Choroid plexus epithelial cell (primary cell): ENCODE measurements around the gene HBZ.

Experiments
- DNase-seq: peaks from one replicate; pipeline ENCODE4 v3.0.0-alpha.2; 2010; ENCODE audit warnings: low read depth
- H3K4me3 ChIP-seq: 2 replicates; pipeline ENCODE4 v1.5.1; 2011; ENCODE audit warnings: low read depth, mild to moderate bottlenecking, control low read depth, low read length, moderate library complexity
- TF ChIP-seq, protein P1 (sequence below): conservative IDR thresholded peaks from 2 replicates; pipeline ENCODE4 v1.5.1; 2011; ENCODE audit warnings: low read depth, mild to moderate bottlenecking, control low read depth, inconsistent platforms, low read length, moderate library complexity

Gene HBZ

DNA sequence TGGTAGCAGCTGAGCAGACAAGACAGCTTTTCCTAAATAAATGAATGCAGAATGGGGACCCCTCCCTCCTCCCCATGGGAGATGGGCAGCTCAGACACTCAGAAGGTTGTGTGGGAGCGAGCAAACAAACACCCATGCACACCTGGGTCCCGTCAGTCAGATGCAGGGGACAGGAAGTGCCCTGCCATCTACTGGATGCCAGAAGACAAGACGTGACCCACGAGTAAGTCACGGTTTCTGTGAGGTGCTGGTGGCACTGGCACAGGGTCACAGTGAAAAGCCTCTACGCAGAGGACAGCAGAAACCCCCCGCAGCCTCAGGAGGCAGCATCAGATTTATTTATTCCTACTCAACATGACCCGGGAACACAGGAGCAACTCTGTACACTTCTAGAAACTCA lies 36.2 kb downstream of the HBZ start:
- DNase-seq, result no peak
- TF ChIP-seq, protein P1, sequence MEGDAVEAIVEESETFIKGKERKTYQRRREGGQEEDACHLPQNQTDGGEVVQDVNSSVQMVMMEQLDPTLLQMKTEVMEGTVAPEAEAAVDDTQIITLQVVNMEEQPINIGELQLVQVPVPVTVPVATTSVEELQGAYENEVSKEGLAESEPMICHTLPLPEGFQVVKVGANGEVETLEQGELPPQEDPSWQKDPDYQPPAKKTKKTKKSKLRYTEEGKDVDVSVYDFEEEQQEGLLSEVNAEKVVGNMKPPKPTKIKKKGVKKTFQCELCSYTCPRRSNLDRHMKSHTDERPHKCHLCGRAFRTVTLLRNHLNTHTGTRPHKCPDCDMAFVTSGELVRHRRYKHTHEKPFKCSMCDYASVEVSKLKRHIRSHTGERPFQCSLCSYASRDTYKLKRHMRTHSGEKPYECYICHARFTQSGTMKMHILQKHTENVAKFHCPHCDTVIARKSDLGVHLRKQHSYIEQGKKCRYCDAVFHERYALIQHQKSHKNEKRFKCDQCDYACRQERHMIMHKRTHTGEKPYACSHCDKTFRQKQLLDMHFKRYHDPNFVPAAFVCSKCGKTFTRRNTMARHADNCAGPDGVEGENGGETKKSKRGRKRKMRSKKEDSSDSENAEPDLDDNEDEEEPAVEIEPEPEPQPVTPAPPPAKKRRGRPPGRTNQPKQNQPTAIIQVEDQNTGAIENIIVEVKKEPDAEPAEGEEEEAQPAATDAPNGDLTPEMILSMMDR, result peak; percentile 19
- no peak overlapping the region for H3K4me3 ChIP-seq

DNA sequence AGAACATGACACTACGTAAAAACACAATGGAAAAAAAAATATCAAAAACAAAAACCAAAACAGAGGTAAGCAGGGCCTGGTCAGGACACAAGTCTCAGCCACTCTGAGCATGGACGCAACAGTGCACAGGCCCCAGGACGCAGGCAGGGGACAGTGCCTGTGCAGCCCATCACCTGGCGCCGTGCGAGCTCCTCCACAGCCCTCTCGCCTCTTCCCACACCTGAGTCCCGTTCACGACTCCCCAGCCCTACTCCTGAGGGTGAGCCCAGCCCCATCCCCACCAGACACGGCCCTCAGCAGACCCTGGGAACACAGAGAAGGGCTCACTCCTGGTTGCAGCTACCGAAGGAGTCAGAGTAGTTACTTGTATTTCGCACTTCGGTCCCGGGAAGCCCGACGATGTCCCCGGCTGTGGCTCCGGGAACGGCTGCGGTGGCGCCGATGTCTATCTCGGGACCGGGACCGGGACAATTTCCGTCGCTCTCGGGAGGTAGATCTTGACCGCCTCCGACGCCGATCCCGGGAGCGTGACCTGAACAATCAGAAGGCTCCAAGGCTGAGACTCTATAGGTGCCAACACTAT lies 37.3 kb downstream of the HBZ start:
- TF ChIP-seq, protein P1, result no peak
- H3K4me3 ChIP-seq, result no peak overlapping the region
- DNase-seq, result no peak

DNA sequence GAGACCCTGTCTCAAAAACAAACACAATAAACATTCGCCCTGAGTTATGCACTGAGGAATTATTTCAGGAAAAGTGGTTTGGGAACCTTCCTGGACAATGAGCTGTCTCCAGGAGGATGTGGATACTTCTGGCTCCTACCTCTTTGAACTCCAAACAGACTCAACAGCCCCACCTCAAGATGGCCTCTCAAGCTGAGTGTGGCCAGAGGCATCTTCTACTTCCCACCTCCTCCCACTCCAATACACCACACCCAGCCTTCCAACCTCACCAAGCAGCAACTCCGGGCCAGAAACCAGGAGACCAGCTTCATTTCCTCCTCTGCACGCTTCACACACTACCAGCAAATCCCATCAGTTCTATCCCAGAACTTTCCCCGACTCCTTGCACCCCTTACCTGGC lies 39.4 kb downstream of the HBZ start:
- H3K4me3 ChIP-seq, result no peak overlapping the region
- TF ChIP-seq, protein P1, result no peak
- DNase-seq, result no peak

DNA sequence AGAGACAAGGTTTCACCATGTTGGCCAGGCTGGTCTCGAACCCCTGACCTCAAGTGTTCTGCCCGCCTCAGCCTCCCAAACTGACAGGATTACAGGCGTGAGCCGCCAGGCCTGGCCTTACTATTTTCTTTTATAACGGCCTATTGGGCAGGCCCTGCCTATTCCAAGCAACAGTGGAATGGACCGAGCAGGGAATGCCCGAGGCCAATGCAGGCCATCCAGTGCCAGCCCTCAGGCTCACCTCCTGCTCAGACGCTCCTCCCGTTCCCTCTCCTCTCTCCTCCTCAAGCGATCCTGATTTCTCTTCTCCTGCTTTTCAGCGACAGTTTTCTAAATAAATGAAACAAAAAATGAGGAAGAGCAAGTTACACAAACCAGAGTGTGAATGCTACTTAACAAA lies 40.2 kb downstream of the HBZ start:
- TF ChIP-seq, protein P1, result no peak
- H3K4me3 ChIP-seq, result no peak overlapping the region
- no peak for DNase-seq

DNA sequence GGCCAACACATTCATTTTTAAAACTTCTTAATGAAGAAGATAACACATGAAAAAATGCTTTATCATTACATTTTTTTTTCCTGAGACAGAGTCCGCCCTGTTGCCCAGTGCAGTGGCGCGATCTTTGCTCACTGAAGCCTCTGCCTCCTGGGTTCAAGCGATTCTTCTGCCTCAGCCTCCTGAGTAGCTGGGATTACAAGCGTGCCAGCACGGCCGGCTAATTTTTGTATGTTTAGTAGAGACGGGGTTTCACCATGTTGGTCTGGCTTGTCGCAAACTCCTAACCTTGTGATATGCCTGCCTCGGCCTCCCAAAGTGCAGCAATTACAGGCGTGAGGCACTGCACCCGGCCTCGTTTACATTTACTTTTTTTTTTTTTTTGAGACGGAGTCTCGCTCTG lies 41.0 kb downstream of the HBZ start:
- no peak for DNase-seq
- TF ChIP-seq, protein P1, result no peak
- no peak overlapping the region for H3K4me3 ChIP-seq

DNA sequence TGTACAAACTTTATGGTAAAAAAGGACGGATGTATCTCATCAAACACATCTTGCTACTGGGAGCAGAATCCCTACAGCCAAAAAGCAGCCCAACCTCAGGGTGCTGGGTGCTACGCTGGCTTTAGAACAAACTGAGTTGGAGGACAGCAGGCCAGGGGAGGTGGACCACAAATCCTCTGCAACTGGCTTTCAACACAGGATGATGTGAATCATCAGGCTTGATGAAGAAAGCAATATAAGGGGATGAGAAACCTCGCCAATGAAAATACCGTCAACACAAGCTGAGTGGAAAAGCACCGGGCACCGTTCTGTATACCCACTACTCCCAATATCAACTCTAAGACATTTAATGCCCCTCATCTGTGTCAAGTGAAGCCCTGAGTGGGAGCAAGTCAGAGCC lies 42.1 kb downstream of the HBZ start:
- H3K4me3 ChIP-seq, result no peak overlapping the region
- peak; percentile 75 for DNase-seq
- TF ChIP-seq, protein P1, result no peak

DNA sequence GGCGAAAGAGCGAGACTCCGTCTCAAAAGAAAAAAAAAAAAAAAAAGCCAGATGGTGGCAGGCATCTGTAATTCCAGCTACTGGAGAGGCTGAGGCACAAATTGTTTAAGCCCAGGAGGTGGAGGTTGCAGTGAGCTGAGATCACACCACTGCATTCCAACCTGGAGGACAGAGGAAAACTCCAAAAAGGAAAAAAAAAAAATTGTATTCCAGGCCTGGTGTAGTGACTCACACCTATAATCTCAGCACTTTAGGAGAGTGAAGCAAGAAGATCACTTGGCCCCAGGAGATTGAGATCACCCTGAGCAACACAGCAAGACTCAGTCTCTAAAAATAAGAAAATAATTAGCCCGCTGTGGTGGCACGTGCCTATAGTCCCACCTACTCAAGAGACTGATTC lies 47.9 kb downstream of the HBZ start:
- TF ChIP-seq, protein P1, result no peak
- peak; percentile 75 for DNase-seq
- no peak overlapping the region for H3K4me3 ChIP-seq
